Measurements from ENCODE around the gene PRRG3.
"Not testable (repeated sequence)": the region's sequence is repeated elsewhere in the genome, so short reads cannot be mapped to it uniquely, and the experiment has no call there.

The PRRG3 gene

GRCh38 chrX:151694661-151695582, at the start of gene PRRG3:
Gene PRRG3 (plus strand): TSS chrX:151695458. CDS start chrX:151698815, 3,357 bp downstream.
- no peak for DNase-seq

- no peak for DNase-seq
Observed at GRCh38 chrX:151675121-151675746, 20.0 kb upstream of the PRRG3 start.

- DNase-seq, result no peak
Observed at GRCh38 chrX:151676196-151676595, 19.1 kb upstream of the PRRG3 start.

- no peak for DNase-seq
Observed at GRCh38 chrX:151679798-151680402, 15.4 kb upstream of the PRRG3 start.

GRCh38 chrX:151680805-151681204, 14.5 kb upstream of the PRRG3 start:
- DNase-seq, result peak; percentile 72

- no peak for DNase-seq
Observed at GRCh38 chrX:151687635-151688034, 7.6 kb upstream of the PRRG3 start.

- DNase-seq, result no peak
Observed at GRCh38 chrX:151688695-151689094, 6.6 kb upstream of the PRRG3 start.

GRCh38 chrX:151692825-151693224, 2.4 kb upstream of the PRRG3 start:
- no peak for DNase-seq

- no peak for DNase-seq
Observed at GRCh38 chrX:151694121-151694520, 1.1 kb upstream of the PRRG3 start.

GRCh38 chrX:151695583-151696340, 504 bp downstream of the PRRG3 start:
- DNase-seq, result no peak

GRCh38 chrX:151697082-151697481, 1.8 kb downstream of the PRRG3 start:
- not testable (repeated sequence) for DNase-seq

- no peak for DNase-seq
Observed at GRCh38 chrX:151697522-151697921, 2.3 kb downstream of the PRRG3 start.

GRCh38 chrX:151698485-151698884, 3.2 kb downstream of the PRRG3 start:
- no peak for DNase-seq

GRCh38 chrX:151699746-151700145, 4.5 kb downstream of the PRRG3 start:
- no peak for DNase-seq

GRCh38 chrX:151700581-151700980, 5.3 kb downstream of the PRRG3 start:
- no peak for DNase-seq

GRCh38 chrX:151701071-151701470, 5.8 kb downstream of the PRRG3 start:
- DNase-seq, result no peak

- DNase-seq, result no peak
Observed at GRCh38 chrX:151701531-151701930, 6.3 kb downstream of the PRRG3 start.

- DNase-seq, result no peak
Observed at GRCh38 chrX:151702026-151702714, 6.9 kb downstream of the PRRG3 start.

- DNase-seq, result no peak
Observed at GRCh38 chrX:151702741-151703340, 7.6 kb downstream of the PRRG3 start.

GRCh38 chrX:151703487-151703886, 8.2 kb downstream of the PRRG3 start:
- no peak for DNase-seq

GRCh38 chrX:151704041-151704663, 8.9 kb downstream of the PRRG3 start:
- DNase-seq, result no peak

Measured in activated CD4-positive, alpha-beta T cell treated with anti-CD3 and anti-CD28 coated beads for 48 hours (primary cell).